HG03521 (cell line): ENCODE measurements around the gene DACT3.

ENCODE experiments used
- ATAC-seq: cut with Tn5 transposase; IDR thresholded peaks from one replicate; pipeline ENCODE4 v1.9.1; 2021; ENCODE audit warnings: mild to moderate bottlenecking, moderate library complexity; ENCODE audit not compliant: unreplicated experiment

Gene DACT3

GRCh38 chr19:46668662-46669061 lies 7.7 kb upstream of the DACT3 start:
- no peak for ATAC-seq

- ATAC-seq: no peak
These were observed 4.1 kb upstream of the DACT3 start for GRCh38 chr19:46665072-46665471.

GRCh38 chr19:46661735-46662592 lies 982 bp upstream of the DACT3 start:
- no peak for ATAC-seq

- no peak for ATAC-seq
These were observed 397 bp downstream of the DACT3 start for GRCh38 chr19:46660551-46661019.

- ATAC-seq: no peak
These were observed 919 bp downstream of the DACT3 start for GRCh38 chr19:46660008-46660517.

- no peak for ATAC-seq
These were observed 1.6 kb downstream of the DACT3 start for GRCh38 chr19:46659151-46660007.

GRCh38 chr19:46656541-46656940 lies 4.4 kb downstream of the DACT3 start:
- no peak for ATAC-seq

GRCh38 chr19:46654621-46655152 lies 6.3 kb downstream of the DACT3 start:
- no peak for ATAC-seq

- no peak for ATAC-seq
These were observed 10.5 kb downstream of the DACT3 start for GRCh38 chr19:46650445-46650844.

- no peak for ATAC-seq
These were observed 11.7 kb downstream of the DACT3 start for GRCh38 chr19:46648961-46649960.

- no peak for ATAC-seq
These were observed 12.7 kb downstream of the DACT3 start for GRCh38 chr19:46648060-46648960.

GRCh38 chr19:46646402-46646801 lies 14.6 kb downstream of the DACT3 start:
- ATAC-seq: no peak

- ATAC-seq: no peak
These were observed 16.3 kb downstream of the DACT3 start for GRCh38 chr19:46644720-46645119.

- no peak for ATAC-seq
These were observed 20.3 kb downstream of the DACT3 start for GRCh38 chr19:46640656-46641055.

GRCh38 chr19:46639358-46640182 lies 21.4 kb downstream of the DACT3 start:
- ATAC-seq: no peak

- no peak for ATAC-seq
These were observed 23.8 kb downstream of the DACT3 start for GRCh38 chr19:46637224-46637623.

GRCh38 chr19:46635920-46636761 lies 24.8 kb downstream of the DACT3 start, which contains the start of gene GNG8:
TSS of gene GNG8 (minus strand) at chr19:46636202. CDS start at chr19:46634682, 1,520 bp downstream.
- no peak for ATAC-seq
